NCI-H1694 (cell line): ENCODE measurements around the gene PAPOLB.
"Not testable (repeated sequence)": the region's sequence is repeated elsewhere in the genome, so short reads cannot be mapped to it uniquely, and the experiment has no call there.

ENCODE experiments used
- DNase-seq: peaks from one replicate; lab custom pipeline; 2025; lab: John Stamatoyannopoulos, UW

Gene PAPOLB

GRCh38 chr7:4861673-4862072 lies at the start of gene PAPOLB:
TSS of gene PAPOLB (minus strand) at chr7:4862030. CDS start at chr7:4861810, 220 bp downstream.
- no peak for DNase-seq

GRCh38 chr7:4911111-4911828 lies 49.4 kb upstream of the PAPOLB start:
- no peak for DNase-seq

- no peak for DNase-seq
Observed at GRCh38 chr7:4906682-4907081, 44.9 kb upstream of the PAPOLB start.

GRCh38 chr7:4905171-4905570 lies 43.3 kb upstream of the PAPOLB start:
- no peak for DNase-seq

GRCh38 chr7:4904346-4904745 lies 42.5 kb upstream of the PAPOLB start:
- no peak for DNase-seq

GRCh38 chr7:4895766-4896165 lies 33.9 kb upstream of the PAPOLB start:
- no peak for DNase-seq

- DNase-seq: no peak
Observed at GRCh38 chr7:4894482-4894881, 32.7 kb upstream of the PAPOLB start.

- no peak for DNase-seq
Observed at GRCh38 chr7:4893929-4894475, 32.2 kb upstream of the PAPOLB start.

- DNase-seq: not testable (repeated sequence)
Observed at GRCh38 chr7:4893188-4893587, 31.4 kb upstream of the PAPOLB start.

GRCh38 chr7:4891522-4891921 lies 29.7 kb upstream of the PAPOLB start:
- not testable (repeated sequence) for DNase-seq

- no peak for DNase-seq
Observed at GRCh38 chr7:4889682-4890081, 27.9 kb upstream of the PAPOLB start.

- DNase-seq: no peak
Observed at GRCh38 chr7:4888161-4888560, 26.3 kb upstream of the PAPOLB start.

- no peak for DNase-seq
Observed at GRCh38 chr7:4886671-4887070, 24.8 kb upstream of the PAPOLB start.

- no peak for DNase-seq
Observed at GRCh38 chr7:4885317-4885807, 23.5 kb upstream of the PAPOLB start.

- DNase-seq: no peak
Observed at GRCh38 chr7:4884164-4884563, 22.3 kb upstream of the PAPOLB start.

GRCh38 chr7:4883372-4884144 lies 21.7 kb upstream of the PAPOLB start, which contains the start of gene RADIL:
TSS of gene RADIL (minus strand) at chr7:4883716. CDS start at chr7:4878139, 5,577 bp downstream.
- DNase-seq: peak; percentile 95

GRCh38 chr7:4883033-4883371 lies 21.2 kb upstream of the PAPOLB start:
- no peak for DNase-seq

- no peak for DNase-seq
Observed at GRCh38 chr7:4882169-4883032, 20.6 kb upstream of the PAPOLB start.

GRCh38 chr7:4880218-4880617 lies 18.4 kb upstream of the PAPOLB start:
- DNase-seq: no peak

GRCh38 chr7:4879396-4880081 lies 17.7 kb upstream of the PAPOLB start:
- no peak for DNase-seq
